Effector CD4-positive, alpha-beta T cell (primary cell): Measurements from ENCODE around the gene AFDN.

Experiments used
- DNase-seq: peaks from one replicate; pipeline ENCODE4 v3.0.0-alpha.2; 2020

Gene AFDN

GRCh38 chr6:167877994-167878779, 51.5 kb downstream of the AFDN start:
- DNase-seq = no peak

GRCh38 chr6:167879612-167880011, 52.9 kb downstream of the AFDN start:
- no peak for DNase-seq

- DNase-seq = no peak
These were observed 54.6 kb downstream of the AFDN start for GRCh38 chr6:167881327-167881726.

- DNase-seq = no peak
These were observed 55.5 kb downstream of the AFDN start for GRCh38 chr6:167882244-167882643.

- DNase-seq = no peak
These were observed 61.4 kb downstream of the AFDN start for GRCh38 chr6:167888098-167888497.

- no peak for DNase-seq
These were observed 66.4 kb downstream of the AFDN start for GRCh38 chr6:167892835-167893815.

GRCh38 chr6:167894965-167895364, 68.3 kb downstream of the AFDN start:
- DNase-seq = no peak

GRCh38 chr6:167896648-167897047, 69.9 kb downstream of the AFDN start:
- no peak for DNase-seq

GRCh38 chr6:167898673-167899311, 72.1 kb downstream of the AFDN start:
- DNase-seq = no peak

- DNase-seq = no peak
These were observed 78.1 kb downstream of the AFDN start for GRCh38 chr6:167904791-167905190.

- DNase-seq = no peak
These were observed 80.2 kb downstream of the AFDN start for GRCh38 chr6:167906899-167907298.

GRCh38 chr6:167907837-167908681, 81.3 kb downstream of the AFDN start:
- no peak for DNase-seq

GRCh38 chr6:167910007-167910406, 83.3 kb downstream of the AFDN start:
- DNase-seq = no peak

- DNase-seq = no peak
These were observed 83.9 kb downstream of the AFDN start for GRCh38 chr6:167910652-167911051.

- DNase-seq = no peak
These were observed 85.8 kb downstream of the AFDN start for GRCh38 chr6:167912494-167912893.

GRCh38 chr6:167913699-167914098, 87.0 kb downstream of the AFDN start:
- no peak for DNase-seq

GRCh38 chr6:167915139-167915538, 88.4 kb downstream of the AFDN start:
- DNase-seq = no peak

GRCh38 chr6:167917551-167918154, 90.9 kb downstream of the AFDN start:
- DNase-seq = no peak

- DNase-seq = no peak
These were observed 92.0 kb downstream of the AFDN start for GRCh38 chr6:167918548-167919278.

GRCh38 chr6:167919349-167919748, 92.6 kb downstream of the AFDN start:
- DNase-seq = no peak

GRCh38 chr6:167920165-167920564, 93.5 kb downstream of the AFDN start:
- DNase-seq = no peak
